ENCODE data around the gene S1PR4. TPM values are rescaled to one million over a fixed set of nuclear protein-coding genes. Genes with fewer than 3 reads are reported as not detected.

S1PR4 gene
- total and polyA plus RNA-seq, 2 of the 13 experiments (the other 11 are each of a cell fraction or from before 2014, with no cell fraction given) = 0.07 to 0.09 TPM

DNA sequence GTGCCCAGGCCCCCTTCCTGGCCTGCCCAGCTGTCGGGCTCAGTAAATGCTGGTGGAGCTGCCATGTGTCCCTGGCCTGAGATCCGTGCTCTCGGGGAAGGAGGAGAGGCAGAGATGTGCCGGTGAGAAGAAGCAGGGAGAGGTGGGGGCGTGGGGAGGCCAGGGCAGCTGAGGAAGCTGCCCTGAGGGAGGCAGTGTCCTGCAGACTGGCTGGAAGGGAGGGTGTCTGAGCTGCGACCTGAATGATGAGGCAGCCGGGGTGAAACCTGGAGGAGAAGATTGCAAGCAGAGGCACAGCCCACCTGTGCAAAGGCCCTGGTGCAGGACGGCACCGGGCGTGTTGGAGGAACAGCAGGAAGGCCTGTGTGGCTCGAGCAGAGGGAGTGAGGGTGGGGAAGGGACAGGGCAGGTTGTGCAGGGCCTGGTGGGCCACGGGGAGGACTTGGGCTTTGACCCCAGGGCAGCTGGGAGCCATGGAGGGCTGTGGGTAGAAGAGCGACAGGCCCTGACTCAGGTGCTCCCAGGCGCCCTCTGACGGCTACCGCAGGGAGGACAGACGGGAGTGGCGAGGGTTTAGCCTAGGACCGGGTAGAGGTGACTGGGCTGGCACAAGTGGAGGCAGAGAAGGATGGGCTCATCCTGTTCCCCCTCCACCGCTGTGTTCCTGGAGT lies 31.9 kb downstream of the S1PR4 start (continued):
- no peak for TF ChIP-seq MED8 (CRISPR knock-in tag; IDR thresholded peaks at IDR 0.05; ENCODE audit: insufficient replicate concordance)
- no peak for TF ChIP-seq ZNF674 (CRISPR knock-in tag; IDR thresholded peaks at IDR 0.05; ENCODE audit: low read depth)
- TF ChIP-seq, protein P1, sequence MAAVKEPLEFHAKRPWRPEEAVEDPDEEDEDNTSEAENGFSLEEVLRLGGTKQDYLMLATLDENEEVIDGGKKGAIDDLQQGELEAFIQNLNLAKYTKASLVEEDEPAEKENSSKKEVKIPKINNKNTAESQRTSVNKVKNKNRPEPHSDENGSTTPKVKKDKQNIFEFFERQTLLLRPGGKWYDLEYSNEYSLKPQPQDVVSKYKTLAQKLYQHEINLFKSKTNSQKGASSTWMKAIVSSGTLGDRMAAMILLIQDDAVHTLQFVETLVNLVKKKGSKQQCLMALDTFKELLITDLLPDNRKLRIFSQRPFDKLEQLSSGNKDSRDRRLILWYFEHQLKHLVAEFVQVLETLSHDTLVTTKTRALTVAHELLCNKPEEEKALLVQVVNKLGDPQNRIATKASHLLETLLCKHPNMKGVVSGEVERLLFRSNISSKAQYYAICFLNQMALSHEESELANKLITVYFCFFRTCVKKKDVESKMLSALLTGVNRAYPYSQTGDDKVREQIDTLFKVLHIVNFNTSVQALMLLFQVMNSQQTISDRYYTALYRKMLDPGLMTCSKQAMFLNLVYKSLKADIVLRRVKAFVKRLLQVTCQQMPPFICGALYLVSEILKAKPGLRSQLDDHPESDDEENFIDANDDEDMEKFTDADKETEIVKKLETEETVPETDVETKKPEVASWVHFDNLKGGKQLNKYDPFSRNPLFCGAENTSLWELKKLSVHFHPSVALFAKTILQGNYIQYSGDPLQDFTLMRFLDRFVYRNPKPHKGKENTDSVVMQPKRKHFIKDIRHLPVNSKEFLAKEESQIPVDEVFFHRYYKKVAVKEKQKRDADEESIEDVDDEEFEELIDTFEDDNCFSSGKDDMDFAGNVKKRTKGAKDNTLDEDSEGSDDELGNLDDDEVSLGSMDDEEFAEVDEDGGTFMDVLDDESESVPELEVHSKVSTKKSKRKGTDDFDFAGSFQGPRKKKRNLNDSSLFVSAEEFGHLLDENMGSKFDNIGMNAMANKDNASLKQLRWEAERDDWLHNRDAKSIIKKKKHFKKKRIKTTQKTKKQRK (IDR thresholded peaks at IDR 0.05; ENCODE audit: low read length) = no peak
- peak; percentile 94 for TF ChIP-seq ZMYM3 (CRISPR knock-in tag; IDR thresholded peaks at IDR 0.05)
- TF ChIP-seq, protein P2, sequence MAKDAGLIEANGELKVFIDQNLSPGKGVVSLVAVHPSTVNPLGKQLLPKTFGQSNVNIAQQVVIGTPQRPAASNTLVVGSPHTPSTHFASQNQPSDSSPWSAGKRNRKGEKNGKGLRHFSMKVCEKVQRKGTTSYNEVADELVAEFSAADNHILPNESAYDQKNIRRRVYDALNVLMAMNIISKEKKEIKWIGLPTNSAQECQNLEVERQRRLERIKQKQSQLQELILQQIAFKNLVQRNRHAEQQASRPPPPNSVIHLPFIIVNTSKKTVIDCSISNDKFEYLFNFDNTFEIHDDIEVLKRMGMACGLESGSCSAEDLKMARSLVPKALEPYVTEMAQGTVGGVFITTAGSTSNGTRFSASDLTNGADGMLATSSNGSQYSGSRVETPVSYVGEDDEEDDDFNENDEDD (CRISPR knock-in tag; IDR thresholded peaks at IDR 0.05; ENCODE audit: borderline replicate concordance) = no peak
- no peak for TF ChIP-seq IKZF4 (CRISPR knock-in tag; IDR thresholded peaks at IDR 0.05; ENCODE audit: borderline replicate concordance, low read depth, not compliant biosample characterization)
- no peak for TF ChIP-seq ZNF224 (CRISPR knock-in tag; IDR thresholded peaks at IDR 0.05)
- TF ChIP-seq ARNTL (CRISPR knock-in tag; IDR thresholded peaks at IDR 0.05) = no peak
- TF ChIP-seq, protein P3, sequence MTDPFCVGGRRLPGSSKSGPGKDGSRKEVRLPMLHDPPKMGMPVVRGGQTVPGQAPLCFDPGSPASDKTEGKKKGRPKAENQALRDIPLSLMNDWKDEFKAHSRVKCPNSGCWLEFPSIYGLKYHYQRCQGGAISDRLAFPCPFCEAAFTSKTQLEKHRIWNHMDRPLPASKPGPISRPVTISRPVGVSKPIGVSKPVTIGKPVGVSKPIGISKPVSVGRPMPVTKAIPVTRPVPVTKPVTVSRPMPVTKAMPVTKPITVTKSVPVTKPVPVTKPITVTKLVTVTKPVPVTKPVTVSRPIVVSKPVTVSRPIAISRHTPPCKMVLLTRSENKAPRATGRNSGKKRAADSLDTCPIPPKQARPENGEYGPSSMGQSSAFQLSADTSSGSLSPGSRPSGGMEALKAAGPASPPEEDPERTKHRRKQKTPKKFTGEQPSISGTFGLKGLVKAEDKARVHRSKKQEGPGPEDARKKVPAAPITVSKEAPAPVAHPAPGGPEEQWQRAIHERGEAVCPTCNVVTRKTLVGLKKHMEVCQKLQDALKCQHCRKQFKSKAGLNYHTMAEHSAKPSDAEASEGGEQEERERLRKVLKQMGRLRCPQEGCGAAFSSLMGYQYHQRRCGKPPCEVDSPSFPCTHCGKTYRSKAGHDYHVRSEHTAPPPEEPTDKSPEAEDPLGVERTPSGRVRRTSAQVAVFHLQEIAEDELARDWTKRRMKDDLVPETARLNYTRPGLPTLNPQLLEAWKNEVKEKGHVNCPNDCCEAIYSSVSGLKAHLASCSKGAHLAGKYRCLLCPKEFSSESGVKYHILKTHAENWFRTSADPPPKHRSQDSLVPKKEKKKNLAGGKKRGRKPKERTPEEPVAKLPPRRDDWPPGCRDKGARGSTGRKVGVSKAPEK (CRISPR knock-in tag; IDR thresholded peaks at IDR 0.05; ENCODE audit: borderline replicate concordance) = no peak
- TF ChIP-seq PHF20 (CRISPR knock-in tag; IDR thresholded peaks at IDR 0.05) = no peak
- TF ChIP-seq SP140L (CRISPR knock-in tag; IDR thresholded peaks at IDR 0.05; ENCODE audit: borderline replicate concordance) = no peak
- no peak for TF ChIP-seq ZNF329 (CRISPR knock-in tag; IDR thresholded peaks at IDR 0.05; ENCODE audit: low read depth)
- no peak for TF ChIP-seq ZNF274 (CRISPR knock-in tag; IDR thresholded peaks at IDR 0.05)
- TF ChIP-seq HNRNPK (IDR thresholded peaks at IDR 0.05; ENCODE audit: low read depth, low read length, poor library complexity, severe bottlenecking) = no peak
- no peak for TF ChIP-seq ZNF788 (CRISPR knock-in tag; IDR thresholded peaks at IDR 0.05; ENCODE audit: borderline replicate concordance)
- TF ChIP-seq ATF7-NPFF (CRISPR knock-in tag; IDR thresholded peaks at IDR 0.05; ENCODE audit: low read depth) = no peak
- no peak for TF ChIP-seq ZNF737 (CRISPR knock-in tag; IDR thresholded peaks at IDR 0.05; ENCODE audit: borderline replicate concordance)
- TF ChIP-seq, protein P4, sequence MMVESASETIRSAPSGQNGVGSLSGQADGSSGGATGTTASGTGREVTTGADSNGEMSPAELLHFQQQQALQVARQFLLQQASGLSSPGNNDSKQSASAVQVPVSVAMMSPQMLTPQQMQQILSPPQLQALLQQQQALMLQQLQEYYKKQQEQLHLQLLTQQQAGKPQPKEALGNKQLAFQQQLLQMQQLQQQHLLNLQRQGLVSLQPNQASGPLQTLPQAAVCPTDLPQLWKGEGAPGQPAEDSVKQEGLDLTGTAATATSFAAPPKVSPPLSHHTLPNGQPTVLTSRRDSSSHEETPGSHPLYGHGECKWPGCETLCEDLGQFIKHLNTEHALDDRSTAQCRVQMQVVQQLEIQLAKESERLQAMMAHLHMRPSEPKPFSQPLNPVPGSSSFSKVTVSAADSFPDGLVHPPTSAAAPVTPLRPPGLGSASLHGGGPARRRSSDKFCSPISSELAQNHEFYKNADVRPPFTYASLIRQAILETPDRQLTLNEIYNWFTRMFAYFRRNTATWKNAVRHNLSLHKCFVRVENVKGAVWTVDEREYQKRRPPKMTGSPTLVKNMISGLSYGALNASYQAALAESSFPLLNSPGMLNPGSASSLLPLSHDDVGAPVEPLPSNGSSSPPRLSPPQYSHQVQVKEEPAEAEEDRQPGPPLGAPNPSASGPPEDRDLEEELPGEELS (CRISPR knock-in tag; IDR thresholded peaks at IDR 0.05) = no peak
- TF ChIP-seq IRF1 (CRISPR knock-in tag; IDR thresholded peaks at IDR 0.05; ENCODE audit: low read depth) = no peak

Measured in HepG2 (cell line).